ENCODE measurements around the gene CADM1. TPM values are rescaled to one million over a fixed set of nuclear protein-coding genes. Genes with fewer than 3 reads are reported as not detected.
A peak's percentile ranks its signal among the peaks of the same experiment; 100 is the strongest.

Gene CADM1
- total and polyA plus RNA-seq, 4 donors: 31.7 to 243 (median 77.9) TPM

GRCh38 chr11:115501893-115502589 lies 2.2 kb downstream of the CADM1 start:
- H3K27me3 ChIP-seq (ENCODE audit: control insufficient read depth in 3 of 3, insufficient read depth in 3 of 3, low read length in 2 of 3): peaks cover 0 to 2% (median 0%) of the 10 kb centered on the region in 3 donors
- peak overlapping the region; percentile 83 for H3K4me3 ChIP-seq
- peaks cover 0 to 2% (median 0%) of the 10 kb centered on the region in 4 donors for H3K9me3 ChIP-seq (ENCODE audit: control insufficient read depth in 4 of 4, insufficient read depth in 3 of 4, low read length in 3 of 4)
- 6 to 9% methylated on average over 22 of the region's 22 CpGs for WGBS, 2 donors
- peak overlapping the region in 1 of 2 donors; percentile 76 for H3K27ac ChIP-seq (ENCODE audit: low read depth in 1 of 2, low read length in 1 of 2)
- H3K36me3 ChIP-seq (ENCODE audit: control insufficient read depth in 4 of 4, insufficient read depth in 4 of 4, low read length in 4 of 4): no peaks in the 10 kb centered on the region
- DNase-seq: peak; percentile 37 to 80 (median 78)
- TF ChIP-seq, protein P1, sequence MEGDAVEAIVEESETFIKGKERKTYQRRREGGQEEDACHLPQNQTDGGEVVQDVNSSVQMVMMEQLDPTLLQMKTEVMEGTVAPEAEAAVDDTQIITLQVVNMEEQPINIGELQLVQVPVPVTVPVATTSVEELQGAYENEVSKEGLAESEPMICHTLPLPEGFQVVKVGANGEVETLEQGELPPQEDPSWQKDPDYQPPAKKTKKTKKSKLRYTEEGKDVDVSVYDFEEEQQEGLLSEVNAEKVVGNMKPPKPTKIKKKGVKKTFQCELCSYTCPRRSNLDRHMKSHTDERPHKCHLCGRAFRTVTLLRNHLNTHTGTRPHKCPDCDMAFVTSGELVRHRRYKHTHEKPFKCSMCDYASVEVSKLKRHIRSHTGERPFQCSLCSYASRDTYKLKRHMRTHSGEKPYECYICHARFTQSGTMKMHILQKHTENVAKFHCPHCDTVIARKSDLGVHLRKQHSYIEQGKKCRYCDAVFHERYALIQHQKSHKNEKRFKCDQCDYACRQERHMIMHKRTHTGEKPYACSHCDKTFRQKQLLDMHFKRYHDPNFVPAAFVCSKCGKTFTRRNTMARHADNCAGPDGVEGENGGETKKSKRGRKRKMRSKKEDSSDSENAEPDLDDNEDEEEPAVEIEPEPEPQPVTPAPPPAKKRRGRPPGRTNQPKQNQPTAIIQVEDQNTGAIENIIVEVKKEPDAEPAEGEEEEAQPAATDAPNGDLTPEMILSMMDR (IDR thresholded peaks at IDR 0.05; ENCODE audit: control extremely low read depth, extremely low read depth): no peak
- no peak for ATAC-seq (ENCODE audit: insufficient read depth, low FRiP score)
- H3K9ac ChIP-seq (ENCODE audit: insufficient read depth in 1 of 2, low read length in 2 of 2): peak overlapping the region; percentile 29 to 64
- H3K4me1 ChIP-seq (ENCODE audit: control insufficient read depth in 5 of 5, insufficient read depth in 5 of 5, low read length in 5 of 5): peaks cover 4 to 42% (median 10%) of the 10 kb centered on the region in 5 donors

- no peak for DNase-seq
These were observed 2.7 kb downstream of the CADM1 start for GRCh38 chr11:115501502-115501892.

GRCh38 chr11:115500547-115501501 lies 3.4 kb downstream of the CADM1 start:
- H3K27ac ChIP-seq (ENCODE audit: low read depth in 1 of 2, low read length in 1 of 2): peak overlapping the region in 1 of 2 donors; percentile 55
- H3K36me3 ChIP-seq (ENCODE audit: control insufficient read depth in 4 of 4, insufficient read depth in 4 of 4, low read length in 4 of 4): no peaks in the 10 kb centered on the region
- peaks cover 0 to 2% (median 0%) of the 10 kb centered on the region in 3 donors for H3K27me3 ChIP-seq (ENCODE audit: control insufficient read depth in 3 of 3, insufficient read depth in 3 of 3, low read length in 2 of 3)
- H3K9ac ChIP-seq (ENCODE audit: insufficient read depth in 1 of 2, low read length in 2 of 2): peak overlapping the region; percentile 3 to 30
- ATAC-seq (ENCODE audit: insufficient read depth, low FRiP score): no peak
- TF ChIP-seq, protein P1 (IDR thresholded peaks at IDR 0.05; ENCODE audit: control extremely low read depth, extremely low read depth): no peak
- peak; percentile 25 to 71 (median 65) for DNase-seq
- no peak overlapping the region for H3K4me3 ChIP-seq
- peaks cover 5 to 31% (median 10%) of the 10 kb centered on the region in 5 donors for H3K4me1 ChIP-seq (ENCODE audit: control insufficient read depth in 5 of 5, insufficient read depth in 5 of 5, low read length in 5 of 5)
- 20 to 31% methylated on average over 14 of the region's 14 CpGs for WGBS, 2 donors
- H3K9me3 ChIP-seq (ENCODE audit: control insufficient read depth in 4 of 4, insufficient read depth in 3 of 4, low read length in 3 of 4): peaks cover 0 to 2% (median 0%) of the 10 kb centered on the region in 4 donors

More at GRCh38 chr11:115501502-115501892, 2.7 kb downstream of the CADM1 start:
- no peak overlapping the region for H3K4me3 ChIP-seq
- TF ChIP-seq, protein P1 (IDR thresholded peaks at IDR 0.05; ENCODE audit: control extremely low read depth, extremely low read depth): no peak
- 34 to 47% methylated on average over 8 of the region's 8 CpGs for WGBS, 2 donors
- H3K27ac ChIP-seq (ENCODE audit: low read depth in 1 of 2, low read length in 1 of 2): peak overlapping the region in 1 of 2 donors; percentile 46
- peaks cover 0 to 2% (median 0%) of the 10 kb centered on the region in 4 donors for H3K9me3 ChIP-seq (ENCODE audit: control insufficient read depth in 4 of 4, insufficient read depth in 3 of 4, low read length in 3 of 4)
- no peak overlapping the region for H3K9ac ChIP-seq (ENCODE audit: insufficient read depth in 1 of 2, low read length in 2 of 2)
- ATAC-seq (ENCODE audit: insufficient read depth, low FRiP score): no peak
- H3K36me3 ChIP-seq (ENCODE audit: control insufficient read depth in 4 of 4, insufficient read depth in 4 of 4, low read length in 4 of 4): no peaks in the 10 kb centered on the region
- H3K4me1 ChIP-seq (ENCODE audit: control insufficient read depth in 5 of 5, insufficient read depth in 5 of 5, low read length in 5 of 5): peaks cover 5 to 37% (median 10%) of the 10 kb centered on the region in 5 donors
- peaks cover 0 to 2% (median 0%) of the 10 kb centered on the region in 3 donors for H3K27me3 ChIP-seq (ENCODE audit: control insufficient read depth in 3 of 3, insufficient read depth in 3 of 3, low read length in 2 of 3)
